GM12891 (cell line): ENCODE data around the gene ATG10.

ENCODE experiments used
- POLR2A ChIP-seq: IDR thresholded peaks from 2 replicates; pipeline ENCODE4 v1.6.1; 2011; ENCODE audit warnings: low read depth, low read length, control low read depth
- POLR2AphosphoS5 ChIP-seq: IDR thresholded peaks from 2 replicates; pipeline ENCODE4 v1.6.1; 2011; ENCODE audit warnings: low read depth, low read length, control low read depth
- TAF1 ChIP-seq: IDR thresholded peaks from 2 replicates; pipeline ENCODE4 v1.6.1; 2011; ENCODE audit warnings: low read depth, low read length, control low read depth

- TF ChIP-seq POLR2A (peak; percentile 98), POLR2AphosphoS5 (peak; percentile 99), TAF1 (peak; percentile 96)
Observed at GRCh38 chr5:82277987-82278710, 306.3 kb downstream of the ATG10 start, which contains the start of gene RPS23.
